ENCODE results near the gene CLBA1.

Gene CLBA1

GRCh38 chr14:104978746-104979691 is 6.6 kb upstream of the CLBA1 start:
- no peak for DNase-seq (ENCODE audit: extremely low spot score)
- TF ChIP-seq ZNF384 (IDR thresholded peaks at IDR 0.05) (no peak), L3MBTL2 (conservative IDR thresholded peaks at IDR 0.05) (no peak), ARNT (IDR thresholded peaks at IDR 0.05) (no peak), PKNOX1 (IDR thresholded peaks at IDR 0.05) (no peak)
- ChIA-PET POLR2A (interaction anchor here (1.0 to 1.2 kb wide), 2 partner anchors 40 to 42 kb away, joined by 5 to 6 read pairs; partner anchors contain the start of gene CDCA4), CTCF (interaction anchor here (1.3 kb wide), 1 partner anchor 112 kb away, joined by 3 read pairs; no protein-coding TSS in a partner anchor)

DNA sequence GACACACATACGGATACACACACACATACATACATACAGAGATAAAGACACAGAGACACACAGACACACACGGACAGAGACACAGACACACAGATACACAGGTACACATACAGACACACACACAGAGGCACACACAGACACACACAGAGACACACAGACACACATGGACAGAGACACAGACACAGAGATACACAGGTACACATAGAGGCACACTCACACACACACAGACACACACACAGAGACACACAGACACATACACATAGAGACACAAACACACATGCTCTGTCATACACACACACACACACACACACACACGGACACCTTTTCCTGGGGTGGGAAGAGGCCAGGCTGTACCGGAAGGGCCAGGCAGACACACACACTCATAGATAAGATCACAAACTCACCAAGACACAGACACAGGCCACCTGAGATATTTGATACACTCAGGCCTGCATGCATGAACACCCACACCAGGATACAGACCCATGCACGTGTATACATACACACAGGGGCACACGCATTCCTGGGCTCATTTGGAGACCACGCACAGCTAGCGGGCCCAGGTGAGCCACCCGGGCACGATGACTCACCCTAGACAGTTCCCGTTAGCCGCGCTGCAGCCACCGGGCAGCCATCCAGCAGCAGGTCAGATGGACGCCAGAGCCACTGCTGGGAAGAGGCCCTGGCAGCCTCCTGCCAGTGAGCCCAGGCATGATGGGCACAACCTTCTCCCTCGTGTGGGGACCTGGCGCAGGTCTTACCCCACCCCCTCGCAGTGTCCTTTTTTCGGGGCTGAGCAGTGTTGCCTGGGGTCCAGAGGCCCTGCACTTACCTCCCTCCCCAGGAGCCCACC is 5.6 kb upstream of the CLBA1 start:
- CTCF ChIA-PET = no interaction called here
- TF ChIP-seq HDGF (IDR thresholded peaks at IDR 0.05; ENCODE audit: borderline replicate concordance) = no peak
- POLR2A ChIA-PET = interaction anchor here (1.2 kb wide), 1 partner anchor 39 kb away, joined by 6 read pairs; no protein-coding TSS in a partner anchor
- DNase-seq (ENCODE audit: extremely low spot score) = no peak

- ChIA-PET POLR2A (no interaction called here), CTCF (interaction anchor here (0.7 kb wide), 1 partner anchor 10 kb away, joined by 3 read pairs; no protein-coding TSS in a partner anchor)
- TF ChIP-seq FOXA1 (IDR thresholded peaks at IDR 0.05) (no peak), L3MBTL2 (conservative IDR thresholded peaks at IDR 0.05) (no peak), FOXM1 (IDR thresholded peaks at IDR 0.05; ENCODE audit: borderline replicate concordance) (no peak)
- DNase-seq (ENCODE audit: extremely low spot score) = no peak
Observed at GRCh38 chr14:104980611-104981531, 4.7 kb upstream of the CLBA1 start.

- CTCF ChIA-PET = interaction anchor here (0.7 kb wide), 1 partner anchor 9 kb away, joined by 3 read pairs; no protein-coding TSS in a partner anchor
- no peak for DNase-seq (ENCODE audit: extremely low spot score)
- POLR2A ChIA-PET = interaction anchor here (1.5 kb wide), 1 partner anchor 39 kb away, joined by 4 read pairs; the partner anchor contains the start of gene CDCA4
- TF ChIP-seq TARDBP (IDR thresholded peaks at IDR 0.05) (no peak), FOXK2 (IDR thresholded peaks at IDR 0.05) (no peak), NFRKB (IDR thresholded peaks at IDR 0.05) (no peak), L3MBTL2 (conservative IDR thresholded peaks at IDR 0.05) (no peak), FOXM1 (IDR thresholded peaks at IDR 0.05; ENCODE audit: borderline replicate concordance) (no peak), BHLHE40 (IDR thresholded peaks at IDR 0.05; ENCODE audit: borderline replicate concordance) (no peak), HDGF (IDR thresholded peaks at IDR 0.05; ENCODE audit: borderline replicate concordance) (no peak), ARNT (IDR thresholded peaks at IDR 0.05) (no peak), CTBP1 (IDR thresholded peaks at IDR 0.05; ENCODE audit: borderline replicate concordance) (no peak), SUZ12 (IDR thresholded peaks at IDR 0.05) (no peak), ELF4 (IDR thresholded peaks at IDR 0.05) (no peak), PKNOX1 (IDR thresholded peaks at IDR 0.05) (no peak), FOXA1 (IDR thresholded peaks at IDR 0.05) (no peak)
Observed at GRCh38 chr14:104981699-104982541, 3.7 kb upstream of the CLBA1 start.

DNA sequence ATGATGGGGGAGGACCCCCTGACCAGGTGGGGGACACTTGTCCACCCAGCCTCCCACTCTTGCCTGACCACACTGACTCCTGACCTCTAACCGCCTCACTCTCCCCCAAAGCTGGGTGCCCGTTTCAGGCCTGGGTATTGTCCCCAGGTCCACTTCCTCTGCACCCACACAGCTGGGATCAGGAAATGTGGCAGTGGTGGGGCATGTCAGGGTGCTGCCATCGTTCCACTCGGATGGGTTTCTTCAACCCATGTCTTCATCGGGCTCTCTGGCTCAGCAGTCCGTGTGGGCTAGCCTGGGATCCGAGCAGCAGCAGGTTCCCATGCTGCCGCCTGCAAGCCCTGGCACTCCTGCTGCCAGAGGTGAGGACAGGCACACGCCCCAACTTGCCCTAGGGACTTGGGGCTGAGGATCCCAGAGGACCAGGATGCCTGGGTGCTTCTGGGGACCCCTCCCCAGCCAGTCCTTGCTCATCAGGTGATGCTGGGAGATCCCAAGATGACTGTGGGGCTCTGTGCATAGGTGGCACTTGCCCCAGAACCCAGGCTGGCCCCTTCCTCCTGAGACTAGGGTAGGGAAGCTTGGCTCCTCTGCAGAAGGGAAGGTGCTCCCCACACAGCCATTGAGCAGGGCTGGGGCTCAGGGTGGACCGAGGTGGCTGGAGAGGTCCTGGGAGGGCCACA is 2.9 kb upstream of the CLBA1 start:
- no peak for DNase-seq (ENCODE audit: extremely low spot score)
- CTCF ChIA-PET = no interaction called here
- POLR2A ChIA-PET = interaction anchor here (1.5 kb wide), 1 partner anchor 38 kb away, joined by 4 read pairs; the partner anchor contains the start of gene CDCA4
- TF ChIP-seq HDGF (IDR thresholded peaks at IDR 0.05; ENCODE audit: borderline replicate concordance) (no peak), SP1 (IDR thresholded peaks at IDR 0.05) (no peak), LEF1 (IDR thresholded peaks at IDR 0.05; ENCODE audit: borderline replicate concordance) (no peak), ZNF384 (IDR thresholded peaks at IDR 0.05) (no peak), L3MBTL2 (conservative IDR thresholded peaks at IDR 0.05) (no peak), NFRKB (IDR thresholded peaks at IDR 0.05) (no peak), PKNOX1 (IDR thresholded peaks at IDR 0.05) (no peak)
